A673 (cell line): ENCODE data around the gene ADAMTS15. TPM values are rescaled to one million over a fixed set of nuclear protein-coding genes. Genes with fewer than 3 reads are reported as not detected.

ENCODE experiments used
- BruUV-seq: library from RNA; stranded (reverse); fragments of 400-500 nt; replicated peaks from 2 replicates; lab custom pipeline; 2021; lab: Mats Ljungman, UMichigan
- CTCF ChIA-PET: fragments of 300-600 bp; sonication (Branson Sonifier 250); formaldehyde crosslinking; loops from one replicate; lab custom pipeline; 2022; ENCODE audit warnings: antibody characterized with exemption; lab: Charles Lee
- POLR2A ChIA-PET: fragments of 300-600 bp; sonication (Branson Sonifier 250); formaldehyde crosslinking; loops from one replicate; lab custom pipeline; 2022; ENCODE audit warnings: antibody characterized with exemption; ENCODE audit not compliant: low non-redundant PET; lab: Charles Lee
- DNase-seq: peaks from one replicate; pipeline ENCODE4 v3.0.0-alpha.2; 2015; ENCODE audit warnings: low spot score
- H3K27ac ChIP-seq: fragments of 200-600 bp; sonication (generic); 2 replicates; pipeline ENCODE4 v1.5.1; 2016; ENCODE audit warnings: mixed run types, low read depth, mild to moderate bottlenecking, mixed read lengths, antibody characterized with exemption, low read length; ENCODE audit not compliant: poor library complexity, severe bottlenecking
- H3K27me3 ChIP-seq: fragments of 200-600 bp; sonication (generic); replicated peaks from 2 replicates; pipeline ENCODE4 v1.6.1; 2017; ENCODE audit warnings: mixed run types, low read depth, mild to moderate bottlenecking, mixed read lengths, antibody characterized with exemption, low read length; ENCODE audit not compliant: insufficient read depth, poor library complexity
- H3K36me3 ChIP-seq: fragments of 200-600 bp; sonication (generic); 2 replicates; pipeline ENCODE4 v1.6.1; 2016; ENCODE audit warnings: mixed run types, mild to moderate bottlenecking, mixed read lengths, antibody characterized with exemption, low read length; ENCODE audit not compliant: insufficient read depth, poor library complexity, severe bottlenecking
- H3K4me1 ChIP-seq: fragments of 200-600 bp; sonication (generic); 2 replicates; pipeline ENCODE4 v1.6.1; 2017; ENCODE audit warnings: mixed run types, mild to moderate bottlenecking, mixed read lengths, antibody characterized with exemption, low read length; ENCODE audit not compliant: insufficient read depth, poor library complexity, severe bottlenecking
- H3K4me3 ChIP-seq: fragments of 200-600 bp; sonication (generic); 2 replicates; pipeline ENCODE4 v1.5.1; 2016; ENCODE audit warnings: low read depth, mixed run types, mild to moderate bottlenecking, mixed read lengths, low read length; ENCODE audit not compliant: poor library complexity, severe bottlenecking
- H3K9me3 ChIP-seq: fragments of 200-600 bp; sonication (generic); 2 replicates; pipeline ENCODE4 v1.6.1; 2016; ENCODE audit warnings: mixed run types, low read depth, mild to moderate bottlenecking, mixed read lengths, antibody characterized with exemption, low read length; ENCODE audit not compliant: poor library complexity, severe bottlenecking
- EZH2 ChIP-seq: fragments of 200-600 bp; sonication (generic); IDR thresholded peaks from 2 replicates; pipeline ENCODE4 v1.6.1; 2017; ENCODE audit warnings: borderline replicate concordance, low read depth, mild to moderate bottlenecking, mixed read lengths, antibody characterized with exemption, low read length; ENCODE audit not compliant: poor library complexity, severe bottlenecking
- intact Hi-C: fragments of 100-400 bp; cut with micrococcal nuclease; formaldehyde crosslinking; loops from one replicate; pipeline ENCODE4 v1.10.0; 2022; ENCODE audit not compliant: unreplicated experiment
- total RNA-seq: library from RNA; stranded (reverse); gene quantifications from 2 replicates; pipeline ENCODE4 v1.2.3, GENCODE V29; 2021
- TF ChIP-seq, protein P1 (sequence below): fragments of 300-800, 200-600 bp; sonication (generic); conservative IDR thresholded peaks from 2 replicates; pipeline ENCODE4 v1.5.1; 2017; ENCODE audit warnings: low read depth, mild to moderate bottlenecking, antibody characterized with exemption, low read length, moderate library complexity, mixed read lengths

ADAMTS15 gene
- total RNA-seq, 1 experiment from 2014 or later: 0.99 TPM

DNA sequence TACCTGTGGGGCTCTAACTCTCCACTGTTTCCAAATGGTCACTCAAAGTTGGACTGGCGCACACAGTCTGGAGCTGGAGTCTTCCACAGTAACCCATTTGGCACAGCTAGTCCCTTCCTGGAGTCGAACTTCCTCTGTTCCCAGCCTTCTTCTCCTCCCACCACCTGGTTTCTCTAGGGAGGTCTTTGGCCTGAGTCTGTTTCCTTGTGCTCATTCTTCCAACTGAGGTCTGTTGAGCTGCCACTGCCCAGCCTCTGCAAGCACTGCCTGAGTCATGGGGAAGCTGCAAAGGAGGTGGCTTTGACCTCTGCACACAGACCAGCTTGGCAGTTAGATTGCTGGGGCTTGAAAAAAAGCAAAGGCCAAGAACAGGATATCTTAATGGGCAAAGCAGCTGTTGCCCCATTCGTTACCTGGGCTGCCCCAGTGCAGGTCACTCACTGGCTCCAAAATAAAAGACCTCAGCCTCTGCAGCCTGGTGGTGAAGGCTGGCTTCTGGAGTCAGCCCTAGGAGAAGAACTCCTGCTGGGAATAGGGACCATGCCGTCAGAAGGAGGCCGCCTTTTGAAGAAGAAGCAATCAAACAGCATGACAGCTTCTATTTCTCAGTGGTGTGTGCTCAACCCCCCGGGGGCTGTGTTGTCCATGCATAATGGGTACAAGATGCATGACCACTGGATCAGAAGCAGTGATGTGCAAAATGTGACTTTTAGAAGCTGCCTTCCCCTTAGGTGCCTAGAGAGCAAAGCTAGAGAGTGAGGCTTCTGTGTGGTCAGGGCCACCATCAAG is 3.0 kb downstream of the ADAMTS15 start:
- ChIA-PET CTCF (no interaction called here), POLR2A (no interaction called here)
- no peak overlapping the region for H3K27ac ChIP-seq
- no TSS peak for BruUV-seq
- H3K9me3 ChIP-seq: no peaks in the 10 kb centered on the region
- peak; percentile 62 for DNase-seq
- H3K4me3 ChIP-seq: no peak overlapping the region
- H3K4me1 ChIP-seq: peaks cover 10% of the 10 kb centered on the region
- H3K36me3 ChIP-seq: no peaks in the 10 kb centered on the region
- intact Hi-C loops: no loop called here
- H3K27me3 ChIP-seq: peaks cover 21% of the 10 kb centered on the region
- no peak for TF ChIP-seq EZH2
- TF ChIP-seq, protein P1, sequence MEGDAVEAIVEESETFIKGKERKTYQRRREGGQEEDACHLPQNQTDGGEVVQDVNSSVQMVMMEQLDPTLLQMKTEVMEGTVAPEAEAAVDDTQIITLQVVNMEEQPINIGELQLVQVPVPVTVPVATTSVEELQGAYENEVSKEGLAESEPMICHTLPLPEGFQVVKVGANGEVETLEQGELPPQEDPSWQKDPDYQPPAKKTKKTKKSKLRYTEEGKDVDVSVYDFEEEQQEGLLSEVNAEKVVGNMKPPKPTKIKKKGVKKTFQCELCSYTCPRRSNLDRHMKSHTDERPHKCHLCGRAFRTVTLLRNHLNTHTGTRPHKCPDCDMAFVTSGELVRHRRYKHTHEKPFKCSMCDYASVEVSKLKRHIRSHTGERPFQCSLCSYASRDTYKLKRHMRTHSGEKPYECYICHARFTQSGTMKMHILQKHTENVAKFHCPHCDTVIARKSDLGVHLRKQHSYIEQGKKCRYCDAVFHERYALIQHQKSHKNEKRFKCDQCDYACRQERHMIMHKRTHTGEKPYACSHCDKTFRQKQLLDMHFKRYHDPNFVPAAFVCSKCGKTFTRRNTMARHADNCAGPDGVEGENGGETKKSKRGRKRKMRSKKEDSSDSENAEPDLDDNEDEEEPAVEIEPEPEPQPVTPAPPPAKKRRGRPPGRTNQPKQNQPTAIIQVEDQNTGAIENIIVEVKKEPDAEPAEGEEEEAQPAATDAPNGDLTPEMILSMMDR: no peak

DNA sequence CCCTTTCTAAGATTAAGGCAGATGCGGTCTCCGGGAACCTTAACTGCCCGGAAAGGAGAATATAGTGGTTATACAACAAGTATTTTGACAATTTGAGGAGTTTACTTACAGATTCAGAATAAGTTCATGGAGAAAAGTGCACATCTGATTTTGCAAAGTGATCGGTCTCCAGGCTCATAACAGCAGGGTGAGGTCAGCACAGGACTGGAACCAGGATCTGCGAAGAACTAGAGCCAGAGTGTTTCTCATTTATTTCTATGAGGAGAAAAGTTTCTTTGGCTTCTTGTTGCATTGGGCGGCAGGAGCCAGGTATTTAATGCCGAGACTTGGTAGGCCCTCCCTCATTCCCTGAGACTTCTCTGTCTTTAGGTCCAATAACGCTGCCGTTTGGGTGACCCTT is 3.7 kb downstream of the ADAMTS15 start:
- DNase-seq: no peak
- ChIA-PET POLR2A (no interaction called here), CTCF (no interaction called here)
- Histone ChIP-seq H3K9me3 (no peaks in the 10 kb centered on the region), H3K4me3 (no peak overlapping the region), H3K27me3 (peaks cover 21% of the 10 kb centered on the region), H3K36me3 (no peaks in the 10 kb centered on the region), H3K4me1 (peaks cover 10% of the 10 kb centered on the region), H3K27ac (no peak overlapping the region)
- intact Hi-C loops: no loop called here
- TF ChIP-seq, protein P1: no peak
- TF ChIP-seq EZH2: no peak
- no TSS peak for BruUV-seq

DNA sequence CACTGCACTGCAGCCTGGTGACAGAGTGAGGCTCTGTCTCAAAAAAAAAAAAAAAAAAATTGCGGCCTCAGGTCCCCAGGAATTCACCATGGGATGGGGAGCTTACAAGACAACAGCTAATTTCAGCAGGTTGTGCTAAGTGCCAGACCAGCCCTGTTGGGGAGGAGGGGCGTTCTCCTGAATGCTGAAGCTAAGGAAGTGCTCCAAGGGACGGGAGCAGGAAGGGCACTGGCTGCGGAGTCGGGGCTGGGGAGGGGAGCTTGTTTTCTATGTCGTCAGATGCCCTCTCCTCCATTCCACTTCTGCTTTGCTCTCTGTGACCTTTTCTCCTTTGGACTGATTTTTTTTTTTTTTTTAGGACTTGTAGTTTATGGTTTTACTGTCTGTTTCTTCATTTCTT is 4.5 kb downstream of the ADAMTS15 start:
- BruUV-seq: no TSS peak
- H3K9me3 ChIP-seq: no peaks in the 10 kb centered on the region
- intact Hi-C loops: no loop called here
- peaks cover 21% of the 10 kb centered on the region for H3K27me3 ChIP-seq
- no peak overlapping the region for H3K4me3 ChIP-seq
- ChIA-PET POLR2A (no interaction called here), CTCF (no interaction called here)
- TF ChIP-seq, protein P1: no peak
- TF ChIP-seq EZH2: no peak
- H3K4me1 ChIP-seq: peaks cover 9% of the 10 kb centered on the region
- DNase-seq: no peak
- no peak overlapping the region for H3K27ac ChIP-seq
- H3K36me3 ChIP-seq: no peaks in the 10 kb centered on the region
